Testis (tissue), 3 donors: ENCODE results near the gene TMEM186. TPM values are rescaled to one million over a fixed set of nuclear protein-coding genes. Genes with fewer than 3 reads are reported as not detected.

Experiments used
- DNase-seq: peaks from one replicate; pipeline ENCODE4 v3.0.0-alpha.2; 2019
- H3K27ac ChIP-seq, 2 donors: fragments of 200-600 bp; sonication (generic); one replicate each; pipeline ENCODE4 v1.5.1; 2019
- H3K27me3 ChIP-seq: fragments of 200-600 bp; sonication (generic); one replicate; pipeline ENCODE4 v1.5.1; 2019
- H3K36me3 ChIP-seq: fragments of 200-600 bp; sonication (generic); one replicate; pipeline ENCODE4 v1.5.1; 2017; ENCODE audit warnings: low read depth; ENCODE audit errors: missing control alignments
- H3K4me1 ChIP-seq: fragments of 200-600 bp; sonication (generic); one replicate; pipeline ENCODE4 v1.5.1; 2019
- H3K4me3 ChIP-seq, 2 donors: fragments of 200-600 bp; sonication (generic); one replicate each; pipeline ENCODE4 v1.5.1; 2017 to 2019
- H3K9me3 ChIP-seq: fragments of 200-600 bp; sonication (generic); one replicate; pipeline ENCODE4 v1.5.1; 2017
- CTCF ChIP-seq, 3 experiments: fragments of 450-650 bp in 2 of 3; fragments of 200-600 bp in 1 of 3; sonication (generic) in 1 of 3; IDR thresholded peaks; one replicate each; pipeline ENCODE4 v1.5.1; 2016 to 2019; ENCODE audit warnings: antibody characterized with exemption in 3 of 3, mild to moderate bottlenecking in 2 of 3, moderate library complexity in 1 of 3
- POLR2A ChIP-seq: fragments of 450-650 bp; IDR thresholded peaks from one replicate; pipeline ENCODE4 v1.6.1; 2017; ENCODE audit warnings: antibody characterized with exemption, mild to moderate bottlenecking, moderate library complexity
- WGBS, 2 donors: methylation state at CpG; one replicate each; pipeline ENCODE4 v1.1.5; 2018; 5-methylcytosine and 5-hydroxymethylcytosine counted together
- intact Hi-C: fragments of 100-400 bp; cut with DNase I; formaldehyde crosslinking; loops from one replicate; pipeline ENCODE4 v1.15.1; 2023; ENCODE audit warnings: low total_unique reads
- polyA plus RNA-seq: library from polyadenylated mRNA; stranded (reverse); fragments of 350-450 nt; fragmentation: Illumina TruSeq; extraction: RNeasy Lipid Tissue Mini Kit (QIAGEN cat#74804); gene quantifications from one replicate; pipeline ENCODE4 v1.2.3, GENCODE V29; 2014; ENCODE audit warnings: low read depth, low replicate concordance; ENCODE audit not compliant: insufficient read depth
- total RNA-seq, 2 donors: library from RNA; depleted of rRNA; stranded (reverse); fragments of >200 nt; gene quantifications; one replicate each; pipeline ENCODE4 v1.2.3, GENCODE V29; 2016

The TMEM186 gene
- total and polyA plus RNA-seq, 3 donors from 2014 or later = 11.6 to 15.5 (median 14.3) TPM

GRCh38 chr16:8774208-8774607 is 23.2 kb downstream of the TMEM186 start:
- H3K4me1 ChIP-seq = no peaks in the 10 kb centered on the region

GRCh38 chr16:8773537-8773936 is 23.9 kb downstream of the TMEM186 start:
- no peaks in the 10 kb centered on the region for H3K27me3 ChIP-seq
- no peak for DNase-seq
- H3K36me3 ChIP-seq = no peaks in the 10 kb centered on the region
- H3K4me1 ChIP-seq = no peaks in the 10 kb centered on the region
- WGBS, 2 donors = 63 to 73% methylated on average over 3 of the region's 3 CpGs
- H3K27ac ChIP-seq = no peak overlapping the region
- TF ChIP-seq POLR2A (no peak), CTCF (IDR thresholded peaks at IDR 0.05) (no peak)
- H3K9me3 ChIP-seq = no peaks in the 10 kb centered on the region
- intact Hi-C loops = no loop called here
- no peak overlapping the region for H3K4me3 ChIP-seq

More at GRCh38 chr16:8774208-8774607, 23.2 kb downstream of the TMEM186 start:
- H3K4me3 ChIP-seq = no peak overlapping the region
- DNase-seq = no peak
- intact Hi-C loops = no loop called here
- H3K9me3 ChIP-seq = no peaks in the 10 kb centered on the region
- H3K27me3 ChIP-seq = no peaks in the 10 kb centered on the region
- no peaks in the 10 kb centered on the region for H3K36me3 ChIP-seq
- H3K27ac ChIP-seq = no peak overlapping the region
- 89% methylated on average over 11 of the region's 11 CpGs for WGBS, 2 donors
- TF ChIP-seq POLR2A (no peak), CTCF (IDR thresholded peaks at IDR 0.05) (no peak)

GRCh38 chr16:8768692-8769091 is 28.7 kb downstream of the TMEM186 start:
- H3K36me3 ChIP-seq = no peaks in the 10 kb centered on the region
- TF ChIP-seq CTCF (IDR thresholded peaks at IDR 0.05) (no peak), POLR2A (no peak)
- no peaks in the 10 kb centered on the region for H3K27me3 ChIP-seq
- no peaks in the 10 kb centered on the region for H3K4me1 ChIP-seq
- no peaks in the 10 kb centered on the region for H3K9me3 ChIP-seq
- 82 to 87% methylated on average over 12 of the region's 12 CpGs for WGBS, 2 donors
- no peak overlapping the region for H3K27ac ChIP-seq
- H3K4me3 ChIP-seq = no peak overlapping the region
- no peak for DNase-seq
- intact Hi-C loops = no loop called here

- TF ChIP-seq CTCF (IDR thresholded peaks at IDR 0.05) (no peak), POLR2A (no peak)
- no peak for DNase-seq
- Histone ChIP-seq H3K27me3 (no peaks in the 10 kb centered on the region), H3K9me3 (no peaks in the 10 kb centered on the region), H3K4me1 (no peaks in the 10 kb centered on the region), H3K27ac (no peak overlapping the region), H3K4me3 (no peak overlapping the region), H3K36me3 (no peaks in the 10 kb centered on the region)
- intact Hi-C loops = no loop called here
- 93 to 95% methylated on average over 12 of the region's 12 CpGs for WGBS, 2 donors
Observed at GRCh38 chr16:8768283-8768682, 29.2 kb downstream of the TMEM186 start.

GRCh38 chr16:8767176-8767575 is 30.3 kb downstream of the TMEM186 start:
- no peak overlapping the region for H3K27ac ChIP-seq

More at GRCh38 chr16:8767176-8767575, 30.3 kb downstream of the TMEM186 start:
- intact Hi-C loops = no loop called here
- Histone ChIP-seq H3K4me3 (no peak overlapping the region), H3K4me1 (no peaks in the 10 kb centered on the region), H3K27me3 (no peaks in the 10 kb centered on the region), H3K36me3 (no peaks in the 10 kb centered on the region), H3K9me3 (no peaks in the 10 kb centered on the region)
- no peak for TF ChIP-seq POLR2A
- TF ChIP-seq CTCF (IDR thresholded peaks at IDR 0.05) = no peak
- WGBS, 2 donors = 98 to 100% methylated on average over 8 of the region's 8 CpGs
- no peak for DNase-seq
